Parathyroid adenoma (tissue), 2 donors: ENCODE results near the gene C11orf91.

Experiments used
- H2AFZ ChIP-seq: fragments of 300-600 bp; sonication (generic); one replicate; pipeline ENCODE4 v1.7.0; 2017; ENCODE audit warnings: antibody characterized with exemption, mild to moderate bottlenecking
- H3K27ac ChIP-seq: fragments of 300-600 bp; sonication (generic); one replicate; pipeline ENCODE4 v1.7.0; 2017
- H3K27me3 ChIP-seq: fragments of 300-600 bp; sonication (generic); one replicate; pipeline ENCODE4 v1.7.0; 2017; ENCODE audit warnings: low read length; ENCODE audit not compliant: control insufficient read depth, insufficient read depth
- H3K36me3 ChIP-seq: fragments of 300-600 bp; sonication (generic); one replicate; pipeline ENCODE4 v1.7.0; 2017; ENCODE audit warnings: low read length; ENCODE audit not compliant: control insufficient read depth, insufficient read depth
- H3K4me1 ChIP-seq: fragments of 300-600 bp; sonication (generic); one replicate; pipeline ENCODE4 v1.7.0; 2017; ENCODE audit warnings: control low read depth
- H3K4me2 ChIP-seq: fragments of 300-600 bp; sonication (generic); one replicate; pipeline ENCODE4 v1.7.0; 2017; ENCODE audit warnings: low read length
- H3K4me3 ChIP-seq: fragments of 300-600 bp; sonication (generic); one replicate; pipeline ENCODE4 v1.7.0; 2017; ENCODE audit warnings: low read depth, low read length
- H3K79me2 ChIP-seq: fragments of 300-600 bp; sonication (generic); one replicate; pipeline ENCODE4 v1.7.0; 2017; ENCODE audit warnings: control low read depth
- H3K9ac ChIP-seq: fragments of 300-600 bp; sonication (generic); one replicate; pipeline ENCODE4 v1.7.0; 2017; ENCODE audit warnings: mild to moderate bottlenecking
- H3K9me3 ChIP-seq: fragments of 300-600 bp; sonication (generic); one replicate; pipeline ENCODE4 v1.7.0; 2017; ENCODE audit warnings: low read length; ENCODE audit not compliant: control insufficient read depth
- TF ChIP-seq, protein P1 (sequence below): fragments of 300-600 bp; sonication (generic); IDR thresholded peaks from one replicate; pipeline ENCODE4 v1.7.0; 2017; ENCODE audit warnings: antibody characterized with exemption, mild to moderate bottlenecking
- donor health status: primary hyperparathyroidism.

Gene C11orf91

GRCh38 chr11:33725496-33725895 is 24.9 kb upstream of the C11orf91 start:
- H3K9ac ChIP-seq = no peak overlapping the region
- H3K27ac ChIP-seq = peak overlapping the region; percentile 97
- no peaks in the 10 kb centered on the region for H3K9me3 ChIP-seq
- H3K36me3 ChIP-seq = no peaks in the 10 kb centered on the region
- H3K4me1 ChIP-seq = peaks cover 31% of the 10 kb centered on the region
- no peak overlapping the region for H2AFZ ChIP-seq
- TF ChIP-seq, protein P1, sequence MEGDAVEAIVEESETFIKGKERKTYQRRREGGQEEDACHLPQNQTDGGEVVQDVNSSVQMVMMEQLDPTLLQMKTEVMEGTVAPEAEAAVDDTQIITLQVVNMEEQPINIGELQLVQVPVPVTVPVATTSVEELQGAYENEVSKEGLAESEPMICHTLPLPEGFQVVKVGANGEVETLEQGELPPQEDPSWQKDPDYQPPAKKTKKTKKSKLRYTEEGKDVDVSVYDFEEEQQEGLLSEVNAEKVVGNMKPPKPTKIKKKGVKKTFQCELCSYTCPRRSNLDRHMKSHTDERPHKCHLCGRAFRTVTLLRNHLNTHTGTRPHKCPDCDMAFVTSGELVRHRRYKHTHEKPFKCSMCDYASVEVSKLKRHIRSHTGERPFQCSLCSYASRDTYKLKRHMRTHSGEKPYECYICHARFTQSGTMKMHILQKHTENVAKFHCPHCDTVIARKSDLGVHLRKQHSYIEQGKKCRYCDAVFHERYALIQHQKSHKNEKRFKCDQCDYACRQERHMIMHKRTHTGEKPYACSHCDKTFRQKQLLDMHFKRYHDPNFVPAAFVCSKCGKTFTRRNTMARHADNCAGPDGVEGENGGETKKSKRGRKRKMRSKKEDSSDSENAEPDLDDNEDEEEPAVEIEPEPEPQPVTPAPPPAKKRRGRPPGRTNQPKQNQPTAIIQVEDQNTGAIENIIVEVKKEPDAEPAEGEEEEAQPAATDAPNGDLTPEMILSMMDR = no peak
- H3K4me3 ChIP-seq = no peak overlapping the region
- no peak overlapping the region for H3K4me2 ChIP-seq
- H3K27me3 ChIP-seq = no peaks in the 10 kb centered on the region
- H3K79me2 ChIP-seq = peaks cover 32% of the 10 kb centered on the region

DNA sequence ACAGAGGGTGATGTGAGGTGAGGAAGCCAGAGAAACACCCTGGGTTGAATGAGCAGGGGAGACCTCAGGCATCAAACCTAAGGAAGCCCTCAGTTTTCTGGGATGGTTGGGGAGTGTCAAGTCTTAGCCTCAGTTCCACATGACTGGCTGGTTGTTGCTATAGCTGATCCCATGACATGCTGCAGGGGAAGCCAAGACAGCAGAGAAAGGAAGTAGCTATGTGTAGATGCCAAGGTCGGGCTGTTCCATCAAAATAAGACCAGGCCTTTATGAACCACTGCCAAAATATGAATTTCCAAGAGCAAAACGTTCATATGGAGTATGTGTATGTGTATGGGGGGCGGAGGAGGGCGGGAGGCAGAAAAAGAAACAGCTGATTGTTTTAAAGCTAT is 24.0 kb upstream of the C11orf91 start:
- TF ChIP-seq, protein P1 = no peak
- Histone ChIP-seq H3K36me3 (no peaks in the 10 kb centered on the region), H3K27ac (peak overlapping the region; percentile 97), H3K27me3 (no peaks in the 10 kb centered on the region), H3K4me1 (peaks cover 31% of the 10 kb centered on the region), H3K9ac (no peak overlapping the region), H3K4me2 (peak overlapping the region; percentile 14), H3K4me3 (no peak overlapping the region), H2AFZ (no peak overlapping the region), H3K9me3 (no peaks in the 10 kb centered on the region), H3K79me2 (peaks cover 27% of the 10 kb centered on the region)

- no peaks in the 10 kb centered on the region for H3K36me3 ChIP-seq
- H3K27me3 ChIP-seq = no peaks in the 10 kb centered on the region
- no peak overlapping the region for H3K9ac ChIP-seq
- H3K27ac ChIP-seq = peak overlapping the region; percentile 97
- TF ChIP-seq, protein P1 = no peak
- H3K79me2 ChIP-seq = peaks cover 24% of the 10 kb centered on the region
- peak overlapping the region; percentile 53 for H3K4me3 ChIP-seq
- H3K9me3 ChIP-seq = no peaks in the 10 kb centered on the region
- H2AFZ ChIP-seq = no peak overlapping the region
- peaks cover 31% of the 10 kb centered on the region for H3K4me1 ChIP-seq
- H3K4me2 ChIP-seq = peak overlapping the region; percentile 63
Observed at GRCh38 chr11:33723238-33723881, 22.7 kb upstream of the C11orf91 start.

DNA sequence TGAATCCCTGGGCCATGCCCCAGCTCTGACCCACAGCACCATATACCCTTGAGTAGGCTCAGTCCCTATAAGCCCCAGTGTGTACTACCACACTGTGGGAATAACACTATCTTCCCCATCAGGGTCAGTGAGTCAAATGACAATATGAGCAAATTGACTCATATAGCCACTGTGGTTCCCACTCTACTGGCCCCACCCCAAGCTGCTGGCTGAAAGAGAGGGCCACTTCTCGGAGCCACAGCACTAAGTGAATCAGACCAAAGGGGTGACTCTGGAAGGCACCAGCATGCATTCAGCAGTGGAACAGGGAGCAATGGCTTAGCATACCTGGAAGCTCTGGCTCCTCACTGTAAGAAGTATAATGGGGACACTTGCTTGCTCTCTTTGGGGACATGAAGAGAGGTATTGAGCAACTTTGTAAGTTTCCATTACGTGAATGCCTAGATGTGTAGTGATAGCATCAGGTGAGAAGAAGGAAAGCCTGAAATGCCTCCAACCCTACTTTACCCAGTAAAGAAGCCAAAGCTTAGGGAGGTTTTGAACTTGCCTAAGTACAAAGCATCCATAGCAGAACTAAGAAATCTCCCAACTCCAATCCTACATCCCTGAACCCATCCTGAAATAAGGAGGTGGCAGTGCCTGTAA is 22.1 kb upstream of the C11orf91 start:
- Histone ChIP-seq H3K36me3 (no peaks in the 10 kb centered on the region), H3K4me1 (peaks cover 31% of the 10 kb centered on the region), H3K4me2 (peak overlapping the region; percentile 63), H3K79me2 (peaks cover 22% of the 10 kb centered on the region), H3K27me3 (no peaks in the 10 kb centered on the region), H3K9me3 (no peaks in the 10 kb centered on the region), H3K27ac (peak overlapping the region; percentile 97), H3K9ac (no peak overlapping the region), H3K4me3 (peak overlapping the region; percentile 53), H2AFZ (no peak overlapping the region)
- TF ChIP-seq, protein P1 = no peak

DNA sequence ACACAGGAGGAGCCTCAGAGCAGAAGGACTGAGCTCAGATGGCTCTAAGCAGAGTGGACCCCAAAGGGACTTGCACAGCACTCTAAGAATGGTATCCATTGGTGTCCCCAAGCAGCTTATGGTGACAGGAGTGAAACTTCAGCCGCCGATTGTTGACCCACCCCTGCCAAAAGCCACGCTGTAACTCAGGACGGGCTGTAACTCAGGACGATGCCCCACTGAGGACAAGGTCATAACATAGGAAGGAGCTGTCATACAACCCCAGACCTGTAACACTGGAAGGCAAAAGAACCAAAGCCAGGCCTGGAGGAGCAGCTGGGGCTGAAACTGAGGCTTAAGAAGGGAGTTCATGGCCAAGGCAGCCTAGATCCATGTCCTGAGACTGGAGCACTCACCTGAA is 21.4 kb upstream of the C11orf91 start:
- no peaks in the 10 kb centered on the region for H3K36me3 ChIP-seq
- H3K4me2 ChIP-seq = no peak overlapping the region
- H3K27me3 ChIP-seq = no peaks in the 10 kb centered on the region
- no peak overlapping the region for H3K9ac ChIP-seq
- TF ChIP-seq, protein P1 = no peak
- peak overlapping the region; percentile 97 for H3K27ac ChIP-seq
- H3K4me1 ChIP-seq = peaks cover 31% of the 10 kb centered on the region
- peaks cover 29% of the 10 kb centered on the region for H3K79me2 ChIP-seq
- no peak overlapping the region for H2AFZ ChIP-seq
- H3K9me3 ChIP-seq = no peaks in the 10 kb centered on the region
- H3K4me3 ChIP-seq = no peak overlapping the region
